A172 (cell line): ENCODE measurements around the gene SLC24A2. TPM values are rescaled to one million over a fixed set of nuclear protein-coding genes. Genes with fewer than 3 reads are reported as not detected.

ENCODE experiments used
- DNase-seq: peaks from one replicate; pipeline ENCODE4 v3.0.0-alpha.2; 2015; ENCODE audit warnings: low spot score
- total RNA-seq: library from RNA; depleted of rRNA; stranded (reverse); fragments of >200 nt; shearing (Covaris generic); gene quantifications from 2 replicates; pipeline ENCODE4 v1.2.3, GENCODE V29; 2014

SLC24A2 gene
- total RNA-seq, 1 experiment from 2014 or later, result not detected

DNA sequence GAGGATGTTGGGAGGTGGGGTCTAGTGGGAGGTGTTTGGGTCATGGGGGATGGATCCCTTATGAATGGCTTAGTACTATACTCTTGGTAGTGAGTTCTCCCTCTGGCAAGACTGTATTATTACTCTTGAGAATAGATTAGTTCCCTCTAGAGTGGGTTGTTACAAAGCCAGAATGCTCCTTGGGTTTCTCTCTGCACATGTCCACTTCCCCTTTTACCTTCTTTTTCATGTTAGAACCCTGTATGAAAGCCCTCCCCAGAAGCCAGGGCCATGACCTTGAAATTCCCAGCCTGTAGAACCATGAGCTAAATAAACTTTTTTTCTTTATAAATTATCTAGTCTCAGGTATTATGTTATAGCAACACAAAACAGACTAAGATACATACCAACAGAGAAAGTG is 31.1 kb downstream of the SLC24A2 start:
- DNase-seq, result no peak

DNA sequence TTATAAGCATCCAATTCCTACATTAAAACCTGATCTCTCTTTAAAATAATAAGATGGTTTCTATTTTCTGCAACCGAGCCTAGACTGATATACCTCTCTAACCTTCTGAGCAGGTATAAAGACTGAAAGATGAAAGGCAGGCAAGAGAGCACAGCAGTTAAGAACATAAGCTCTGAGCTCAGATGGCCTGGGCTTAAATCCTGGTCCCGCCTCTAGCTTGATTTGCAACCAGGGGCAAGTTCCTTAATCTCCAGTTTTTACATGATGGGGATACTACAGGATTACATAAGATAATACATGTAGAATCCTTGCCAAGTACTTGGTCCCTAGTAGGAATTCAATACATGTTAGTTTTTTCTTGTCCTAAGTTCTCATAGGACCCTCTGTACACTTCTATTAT is 33.9 kb downstream of the SLC24A2 start:
- no peak for DNase-seq

DNA sequence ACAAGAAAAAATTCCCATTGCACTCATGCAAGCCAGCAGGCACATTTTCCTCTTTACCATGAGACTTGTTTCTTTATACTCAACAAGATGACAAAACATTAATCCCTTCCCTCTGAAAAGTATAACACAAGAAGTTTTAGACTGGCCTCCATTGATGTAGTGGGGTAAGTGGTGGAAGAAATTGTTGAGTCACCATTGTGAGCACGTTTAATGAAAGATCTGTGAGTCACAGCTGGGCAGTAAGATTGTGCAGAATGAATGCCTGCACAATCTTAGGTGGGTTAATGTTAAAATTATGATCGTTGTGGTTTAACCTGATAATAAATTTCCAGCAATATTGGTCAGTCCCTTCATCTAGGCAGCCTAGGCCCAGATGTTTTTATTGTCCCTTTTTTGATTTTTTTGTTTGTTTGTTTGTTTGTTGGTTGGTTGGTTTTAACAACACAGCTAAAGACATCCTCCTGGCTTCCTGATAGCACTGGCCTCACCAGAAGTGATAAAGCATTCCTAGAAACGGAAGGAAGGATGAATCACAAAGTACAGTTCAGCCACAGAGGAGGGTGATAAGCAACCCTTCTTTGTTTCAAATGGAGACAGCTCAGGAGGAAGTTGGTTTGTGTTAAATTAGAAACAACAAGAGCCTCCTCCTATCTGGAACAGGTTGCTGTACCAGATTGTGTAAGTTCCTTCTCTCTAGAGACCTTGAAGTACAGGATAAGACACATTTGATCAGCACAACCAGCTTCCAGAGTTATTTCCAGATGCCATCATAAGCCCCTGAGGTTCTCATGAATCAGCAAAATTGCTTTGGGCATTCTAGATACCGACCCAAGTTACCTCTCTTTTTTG is 40.3 kb downstream of the SLC24A2 start:
- DNase-seq, result peak; percentile 85

DNA sequence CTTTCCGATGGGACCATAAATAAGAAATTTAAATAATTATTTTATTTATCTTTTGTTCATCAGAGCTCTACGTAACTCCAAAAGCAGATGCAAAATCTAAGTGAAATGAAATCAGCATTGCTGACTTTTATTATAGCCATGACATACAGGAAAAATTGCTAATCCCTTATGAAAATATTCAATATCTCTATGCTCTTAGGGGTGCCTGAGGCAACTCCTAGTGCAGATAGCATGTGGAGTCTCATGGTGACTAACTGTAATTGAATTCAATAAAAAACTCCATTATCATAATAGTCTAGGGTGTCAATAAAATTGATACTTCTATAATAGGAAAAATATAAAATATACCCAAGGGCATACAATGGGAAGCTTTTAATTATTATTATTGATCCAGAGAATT is 42.6 kb downstream of the SLC24A2 start:
- no peak for DNase-seq

DNA sequence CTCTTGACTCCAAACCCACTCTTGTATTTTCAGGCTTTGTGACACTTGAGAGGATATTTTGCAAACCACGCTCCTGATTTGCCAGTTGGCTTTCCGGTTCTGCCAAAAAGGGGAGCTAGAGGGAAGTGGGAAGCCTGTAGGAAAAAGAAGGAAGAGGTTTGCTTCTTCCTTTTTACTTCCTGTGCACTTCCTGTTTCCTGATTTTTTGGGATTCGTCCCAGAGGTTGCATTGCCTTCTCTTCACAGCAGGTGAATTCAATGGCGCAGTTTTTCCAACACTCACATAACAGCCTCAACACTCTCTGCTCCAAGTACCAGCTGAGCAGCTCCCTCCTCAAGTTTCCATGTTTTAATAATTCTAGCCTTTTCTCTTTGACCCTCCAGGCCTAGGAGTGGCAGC is 47.7 kb downstream of the SLC24A2 start:
- no peak for DNase-seq
